DND-41 (cell line): ENCODE measurements around the gene PNCK.

Experiments
- EZH2 ChIP-seq: IDR thresholded peaks from 3 replicates; pipeline ENCODE4 v1.6.1; 2012; ENCODE audit warnings: borderline replicate concordance, low read depth, mild to moderate bottlenecking, moderate library complexity, low read length, inconsistent platforms; ENCODE audit not compliant: severe bottlenecking
- TF ChIP-seq, protein P1 (sequence below): IDR thresholded peaks from 2 replicates; pipeline ENCODE4 v1.5.1; 2012; ENCODE audit warnings: borderline replicate concordance, low read length, moderate library complexity, mild to moderate bottlenecking; ENCODE audit not compliant: poor library complexity, severe bottlenecking; ENCODE audit errors: extremely low read depth

DNA sequence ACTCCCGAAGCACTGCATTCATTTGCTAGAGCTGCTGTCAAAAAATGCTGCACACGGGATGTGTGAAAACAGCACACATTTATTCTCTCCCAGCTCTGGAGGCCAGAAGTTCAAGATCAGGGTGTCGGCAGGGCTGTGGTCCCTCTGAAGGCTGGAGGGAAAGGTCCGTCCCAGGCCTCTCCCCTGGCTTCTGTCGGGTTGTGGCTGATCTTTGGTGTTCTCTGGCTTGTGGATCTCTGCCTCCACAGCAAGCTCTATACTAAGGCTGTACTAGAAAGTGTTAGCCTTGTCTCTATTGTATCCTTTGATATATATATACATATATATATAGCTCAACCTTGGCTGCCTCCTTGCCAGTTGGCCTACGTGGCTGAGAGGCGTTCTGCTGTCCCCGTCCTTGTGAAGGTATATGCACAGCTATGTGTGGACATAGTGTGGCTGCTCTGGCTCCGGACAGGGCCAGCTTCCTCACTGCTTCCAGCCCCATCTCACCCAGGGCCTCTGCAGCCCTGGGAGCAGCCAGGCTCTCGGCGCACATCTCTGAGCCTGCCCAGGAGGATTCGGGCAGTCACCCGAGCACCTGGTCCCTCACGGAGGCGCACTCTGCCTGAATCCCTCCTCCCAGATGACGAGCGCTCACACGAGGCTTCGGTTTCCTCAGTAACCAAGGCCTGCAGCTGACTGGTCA is 41.6 kb downstream of the PNCK start:
- TF ChIP-seq, protein P1, sequence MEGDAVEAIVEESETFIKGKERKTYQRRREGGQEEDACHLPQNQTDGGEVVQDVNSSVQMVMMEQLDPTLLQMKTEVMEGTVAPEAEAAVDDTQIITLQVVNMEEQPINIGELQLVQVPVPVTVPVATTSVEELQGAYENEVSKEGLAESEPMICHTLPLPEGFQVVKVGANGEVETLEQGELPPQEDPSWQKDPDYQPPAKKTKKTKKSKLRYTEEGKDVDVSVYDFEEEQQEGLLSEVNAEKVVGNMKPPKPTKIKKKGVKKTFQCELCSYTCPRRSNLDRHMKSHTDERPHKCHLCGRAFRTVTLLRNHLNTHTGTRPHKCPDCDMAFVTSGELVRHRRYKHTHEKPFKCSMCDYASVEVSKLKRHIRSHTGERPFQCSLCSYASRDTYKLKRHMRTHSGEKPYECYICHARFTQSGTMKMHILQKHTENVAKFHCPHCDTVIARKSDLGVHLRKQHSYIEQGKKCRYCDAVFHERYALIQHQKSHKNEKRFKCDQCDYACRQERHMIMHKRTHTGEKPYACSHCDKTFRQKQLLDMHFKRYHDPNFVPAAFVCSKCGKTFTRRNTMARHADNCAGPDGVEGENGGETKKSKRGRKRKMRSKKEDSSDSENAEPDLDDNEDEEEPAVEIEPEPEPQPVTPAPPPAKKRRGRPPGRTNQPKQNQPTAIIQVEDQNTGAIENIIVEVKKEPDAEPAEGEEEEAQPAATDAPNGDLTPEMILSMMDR, result no peak
- no peak for TF ChIP-seq EZH2
